GM23248 (cell line): ENCODE measurements around the gene UBE2QL1.

Experiments used
- EZH2 ChIP-seq: fragments of 200-600 bp; sonication (generic); IDR thresholded peaks from 2 replicates; pipeline ENCODE4 v1.6.1; 2018; ENCODE audit warnings: antibody characterized with exemption, mild to moderate bottlenecking; ENCODE audit not compliant: insufficient read depth, poor library complexity, severe bottlenecking
- EZH2phosphoT487 ChIP-seq: fragments of 200-600 bp; sonication (generic); IDR thresholded peaks from 2 replicates; pipeline ENCODE4 v1.6.1; 2018; ENCODE audit warnings: antibody characterized with exemption, moderate library complexity, mild to moderate bottlenecking, low read depth; ENCODE audit not compliant: insufficient read depth

DNA sequence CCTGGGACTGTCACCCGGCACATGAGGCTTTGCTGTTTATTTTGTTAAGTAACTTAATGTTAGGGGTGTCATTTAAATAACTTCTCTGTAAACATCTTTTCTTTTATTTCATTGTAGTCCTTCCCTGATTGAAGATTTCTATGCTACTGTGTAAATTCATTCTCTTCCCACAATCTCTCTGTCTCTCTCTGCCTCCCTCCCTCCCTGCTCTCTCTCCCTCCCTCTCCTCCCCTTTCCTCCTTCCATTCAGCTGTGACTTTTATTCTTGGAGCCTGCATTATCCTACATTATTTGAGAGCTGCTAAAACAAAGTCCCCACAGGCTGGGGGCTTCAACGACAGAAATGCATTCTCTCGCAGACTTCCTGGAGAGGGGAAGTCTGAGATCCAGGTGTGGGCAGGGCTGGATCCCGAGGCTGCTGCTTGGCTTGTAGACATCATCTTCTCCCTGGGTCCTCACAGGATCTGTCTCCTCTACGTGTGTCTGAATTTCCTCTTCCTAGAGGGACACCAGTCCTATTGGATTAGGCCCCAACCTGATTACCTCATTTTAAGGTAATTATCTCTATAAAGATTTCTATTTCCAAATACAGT lies 18.4 kb downstream of the UBE2QL1 start:
- no peak for TF ChIP-seq EZH2phosphoT487
- no peak for TF ChIP-seq EZH2
